COLO829 (cell line): ENCODE measurements around the gene RSRP1.
A peak's percentile ranks its signal among the peaks of the same experiment; 100 is the strongest.
"Not testable (repeated sequence)": the region's sequence is repeated elsewhere in the genome, so short reads cannot be mapped to it uniquely, and the experiment has no call there.

ENCODE experiments used
- DNase-seq: peaks from one replicate; pipeline ENCODE4 v3.0.0; 2012; ENCODE audit warnings: low spot score

RSRP1 gene

GRCh38 chr1:25247024-25247828, at the start of gene RSRP1:
TSS of gene RSRP1 (minus strand) at chr1:25247454. CDS start at chr1:25246963, 491 bp downstream.
- peak; percentile 99 for DNase-seq

- not testable (repeated sequence) for DNase-seq
These were observed 49.2 kb upstream of the RSRP1 start for GRCh38 chr1:25296501-25296900.

GRCh38 chr1:25294889-25295826, 47.9 kb upstream of the RSRP1 start:
- DNase-seq: not testable (repeated sequence)

GRCh38 chr1:25293426-25293825, 46.2 kb upstream of the RSRP1 start:
- not testable (repeated sequence) for DNase-seq

GRCh38 chr1:25290043-25290442, 42.8 kb upstream of the RSRP1 start:
- not testable (repeated sequence) for DNase-seq

GRCh38 chr1:25288573-25289101, 41.4 kb upstream of the RSRP1 start:
- not testable (repeated sequence) for DNase-seq

- not testable (repeated sequence) for DNase-seq
These were observed 39.9 kb upstream of the RSRP1 start for GRCh38 chr1:25287164-25287563.

- not testable (repeated sequence) for DNase-seq
These were observed 38.6 kb upstream of the RSRP1 start for GRCh38 chr1:25285862-25286261.

- DNase-seq: not testable (repeated sequence)
These were observed 32.4 kb upstream of the RSRP1 start for GRCh38 chr1:25279693-25280111.

GRCh38 chr1:25278790-25279189, 31.5 kb upstream of the RSRP1 start:
- not testable (repeated sequence) for DNase-seq

GRCh38 chr1:25278358-25278757, 31.1 kb upstream of the RSRP1 start:
- DNase-seq: not testable (repeated sequence)

GRCh38 chr1:25277295-25277694, 30.0 kb upstream of the RSRP1 start:
- not testable (repeated sequence) for DNase-seq

- DNase-seq: not testable (repeated sequence)
These were observed 28.4 kb upstream of the RSRP1 start for GRCh38 chr1:25275648-25276047.

GRCh38 chr1:25272238-25272637, 25.0 kb upstream of the RSRP1 start, which contains the start of gene RHD:
TSS of gene RHD (plus strand) at chr1:25272509. CDS start at chr1:25272548, 39 bp downstream.
- not testable (repeated sequence) for DNase-seq

GRCh38 chr1:25268143-25268760, 21.0 kb upstream of the RSRP1 start:
- DNase-seq: not testable (repeated sequence)

GRCh38 chr1:25267288-25268142, 20.3 kb upstream of the RSRP1 start:
- not testable (repeated sequence) for DNase-seq

- not testable (repeated sequence) for DNase-seq
These were observed 19.5 kb upstream of the RSRP1 start for GRCh38 chr1:25266554-25267287.

- DNase-seq: not testable (repeated sequence)
These were observed 13.1 kb upstream of the RSRP1 start for GRCh38 chr1:25260336-25260735.

- not testable (repeated sequence) for DNase-seq
These were observed 12.6 kb upstream of the RSRP1 start for GRCh38 chr1:25259813-25260212.

- no peak for DNase-seq
These were observed 9.9 kb upstream of the RSRP1 start for GRCh38 chr1:25257196-25257595.
